H1 (cell line): ENCODE data around the gene LPO. TPM values are rescaled to one million over a fixed set of nuclear protein-coding genes. Genes with fewer than 3 reads are reported as not detected.

Experiments used
- CTCF ChIA-PET: fragments of 300-600 bp; sonication (Branson Sonifier 250); formaldehyde crosslinking; loops from one replicate; lab custom pipeline; 2021; ENCODE audit not compliant: partially characterized antibody; lab: Charles Lee
- POLR2A ChIA-PET: fragments of 300-600 bp; sonication (Branson Sonifier 250); formaldehyde crosslinking; loops from one replicate; lab custom pipeline; 2021; ENCODE audit warnings: inconsistent platforms; ENCODE audit not compliant: partially characterized antibody; lab: Charles Lee
- DNase-seq, 2 experiments: peaks; one replicate each; pipeline versions ENCODE4 v3.0.0 to v3.0.0-alpha.2; 2010 to 2022; ENCODE audit warnings: low spot score in 2 of 2, low read depth in 1 of 2, mixed read lengths in 1 of 2
- FAIRE-seq: peaks from 2 replicates; lab custom pipeline; 2011; peaks lifted over from hg19 to GRCh38; lab: Jason Lieb, UNC
- H2AFZ ChIP-seq: 2 replicates; pipeline ENCODE4 v1.8.1; 2012; ENCODE audit warnings: low read length, inconsistent platforms
- H2AK5ac ChIP-seq: 2 replicates; pipeline ENCODE4 v1.6.1; 2013; ENCODE audit warnings: low read depth, low read length
- H2BK120ac ChIP-seq: replicated peaks from 2 replicates; pipeline ENCODE3; 2013; ENCODE audit warnings: low read depth, low read length, inconsistent platforms
- H2BK12ac ChIP-seq: 2 replicates; pipeline ENCODE4 v1.6.1; 2013; ENCODE audit warnings: low read depth, low read length
- H2BK15ac ChIP-seq: 2 replicates; pipeline ENCODE4 v1.6.1; 2013; ENCODE audit warnings: low read length
- H2BK20ac ChIP-seq: 2 replicates; pipeline ENCODE4 v1.6.1; 2013; ENCODE audit warnings: low read length
- H2BK5ac ChIP-seq: 2 replicates; pipeline ENCODE4 v1.6.1; 2013; ENCODE audit warnings: low read depth, low read length
- H3K14ac ChIP-seq: 2 replicates; pipeline ENCODE4 v1.6.1; 2013; ENCODE audit warnings: inconsistent platforms; ENCODE audit not compliant: insufficient read length
- H3K18ac ChIP-seq: 2 replicates; pipeline ENCODE4 v1.6.1; 2013; ENCODE audit warnings: low read length; ENCODE audit errors: extremely low read depth
- H3K23ac ChIP-seq: 2 replicates; pipeline ENCODE4 v1.6.1; 2013; ENCODE audit warnings: inconsistent platforms; ENCODE audit not compliant: insufficient read length
- H3K23me2 ChIP-seq: 2 replicates; pipeline ENCODE4 v1.6.1; 2013; ENCODE audit warnings: low read depth, low read length
- H3K27ac ChIP-seq: 2 replicates; pipeline ENCODE4 v1.6.1; 2011; ENCODE audit warnings: low read depth, low read length, inconsistent platforms
- H3K27me3 ChIP-seq, 4 experiments: replicated peaks in 1 of 4; 1 replicate in 1 of 4; 2 replicates in 3 of 4; pipeline versions ENCODE4 v1.6.1 to v1.8.1; 2011 to 2013; ENCODE audit warnings: low read length in 3 of 4, mild to moderate bottlenecking in 3 of 4, inconsistent platforms in 2 of 4, mixed read lengths in 2 of 4, moderate library complexity in 1 of 4; ENCODE audit not compliant: control insufficient read depth in 3 of 4, insufficient read depth in 3 of 4; ENCODE audit errors: extremely low read depth in 1 of 4
- H3K36me3 ChIP-seq, 4 experiments: 2 replicates each; pipeline versions ENCODE4 v1.6.1 to v1.8.1; 2011 to 2013; ENCODE audit warnings: mild to moderate bottlenecking in 4 of 4, low read length in 3 of 4, moderate library complexity in 2 of 4, control low read depth in 1 of 4, inconsistent platforms in 1 of 4; ENCODE audit not compliant: insufficient read depth in 4 of 4, control insufficient read depth in 2 of 4
- H3K4ac ChIP-seq: replicated peaks from 2 replicates; pipeline ENCODE3; 2013; ENCODE audit warnings: low read length, low read depth, mixed read lengths, inconsistent platforms; ENCODE audit not compliant: insufficient read length
- H3K4me1 ChIP-seq, 4 experiments: replicated peaks in 1 of 4; 1 replicate in 1 of 4; 2 replicates in 3 of 4; pipeline versions ENCODE4 v1.6.1 to v1.8.1; 2011 to 2013; ENCODE audit warnings: low read length in 3 of 4, inconsistent platforms in 2 of 4, mixed read lengths in 1 of 4; ENCODE audit not compliant: insufficient read depth in 4 of 4, control insufficient read depth in 3 of 4
- H3K4me2 ChIP-seq, 2 experiments: 2 replicates each; pipeline versions ENCODE4 v1.6.1 to v1.8.1; 2011 to 2013; ENCODE audit warnings: low read depth in 2 of 2, low read length in 2 of 2, control low read depth in 1 of 2, inconsistent platforms in 1 of 2, mild to moderate bottlenecking in 1 of 2; ENCODE audit not compliant: insufficient read depth in 1 of 2
- H3K4me3 ChIP-seq, 4 experiments: fragments of 200-600, 300-600 bp in 1 of 4; sonication (generic), shearing (Covaris generic), sonication (Bioruptor Twin) in 1 of 4; 2 replicates each; pipeline versions ENCODE4 v1.5.1 to v1.8.1; 2011 to 2016; ENCODE audit warnings: low read length in 4 of 4, low read depth in 3 of 4, control low read depth in 2 of 4, inconsistent platforms in 2 of 4, mild to moderate bottlenecking in 2 of 4, mixed read lengths in 1 of 4, moderate library complexity in 1 of 4; ENCODE audit not compliant: insufficient read depth in 2 of 4; ENCODE audit errors: extremely low read depth in 1 of 4
- H3K56ac ChIP-seq: replicated peaks from 2 replicates; pipeline ENCODE3; 2013; ENCODE audit warnings: low read depth, mild to moderate bottlenecking, mixed read lengths, low read length, inconsistent platforms; ENCODE audit not compliant: insufficient read length
- H3K79me1 ChIP-seq: 2 replicates; pipeline ENCODE4 v1.6.1; 2013; ENCODE audit warnings: low read depth, low read length, control low read depth
- H3K79me2 ChIP-seq, 2 experiments: 2 replicates each; pipeline versions ENCODE4 v1.6.1 to v1.8.1; 2012 to 2013; ENCODE audit warnings: low read length in 2 of 2, mild to moderate bottlenecking in 2 of 2, inconsistent platforms in 1 of 2; ENCODE audit not compliant: insufficient read depth in 2 of 2, control insufficient read depth in 1 of 2
- H3K9ac ChIP-seq, 4 experiments: replicated peaks in 1 of 4; 1 replicate in 1 of 4; 2 replicates in 3 of 4; pipeline versions ENCODE4 v1.6.1 to v1.8.1; 2011 to 2013; ENCODE audit warnings: low read depth in 3 of 4, low read length in 3 of 4, control low read depth in 2 of 4, mild to moderate bottlenecking in 2 of 4, moderate library complexity in 2 of 4, inconsistent platforms in 1 of 4; ENCODE audit errors: extremely low read depth in 1 of 4
- H3K9me3 ChIP-seq, 2 experiments: 2 replicates each; pipeline versions ENCODE4 v1.6.1 to v1.8.1; 2012 to 2013; ENCODE audit warnings: mild to moderate bottlenecking in 2 of 2, moderate library complexity in 2 of 2, control low read depth in 1 of 2, inconsistent platforms in 1 of 2, low read depth in 1 of 2, low read length in 1 of 2, mixed read lengths in 1 of 2; ENCODE audit not compliant: insufficient read depth in 2 of 2
- H4K20me1 ChIP-seq, 2 experiments: replicated peaks in 1 of 2; 2 replicates each; pipeline versions ENCODE3 to v1.8.1; 2011 to 2013; ENCODE audit warnings: inconsistent platforms in 2 of 2, low read length in 2 of 2, mild to moderate bottlenecking in 1 of 2; ENCODE audit not compliant: insufficient read depth in 2 of 2, control insufficient read depth in 1 of 2
- H4K5ac ChIP-seq: 2 replicates; pipeline ENCODE4 v1.6.1; 2013; ENCODE audit warnings: low read length, low read depth, mixed read lengths, inconsistent platforms; ENCODE audit not compliant: insufficient read length
- H4K8ac ChIP-seq: 2 replicates; pipeline ENCODE4 v1.8.0; 2013; ENCODE audit warnings: mild to moderate bottlenecking, moderate library complexity, low read length, inconsistent platforms; ENCODE audit not compliant: insufficient read depth; ENCODE audit errors: extremely low read depth
- H4K91ac ChIP-seq: replicated peaks from 2 replicates; pipeline ENCODE3; 2013; ENCODE audit warnings: low read length, mixed read lengths, inconsistent platforms; ENCODE audit not compliant: insufficient read length
- CBX5 ChIP-seq: fragments of 300-800, 300-1000 bp; sonication (generic); IDR thresholded peaks from 2 replicates; pipeline ENCODE4 v1.7.1; 2016; ENCODE audit warnings: antibody characterized with exemption, low read length, low read depth
- CTBP2 ChIP-seq: IDR thresholded peaks from 2 replicates; pipeline ENCODE4 v1.7.0; 2011; ENCODE audit warnings: borderline replicate concordance, mild to moderate bottlenecking, moderate library complexity, mixed read lengths, low read length; ENCODE audit not compliant: insufficient read depth, insufficient read length
- EP300 ChIP-seq, 2 experiments: IDR thresholded peaks; 1 replicate in 1 of 2; 2 replicates in 1 of 2; pipeline ENCODE4 v1.6.1; 2011 to 2012; ENCODE audit warnings: low read depth in 2 of 2, low read length in 2 of 2, mild to moderate bottlenecking in 2 of 2, borderline replicate concordance in 1 of 2, inconsistent platforms in 1 of 2, moderate library complexity in 1 of 2
- EZH2 ChIP-seq: fragments of 200-600 bp; sonication (generic); IDR thresholded peaks from 2 replicates; pipeline ENCODE4 v1.7.1; 2012; ENCODE audit warnings: low read depth, mild to moderate bottlenecking, moderate library complexity, low read length, inconsistent platforms; ENCODE audit not compliant: severe bottlenecking
- GTF2F1 ChIP-seq: IDR thresholded peaks from 2 replicates; pipeline ENCODE4 v1.6.1; 2012; ENCODE audit warnings: low read depth, low read length, improper control_type of control experiment, borderline replicate concordance
- HDAC6 ChIP-seq: IDR thresholded peaks from one replicate; pipeline ENCODE4 v1.7.1; 2012; ENCODE audit warnings: low read depth, mild to moderate bottlenecking, inconsistent platforms, low read length, moderate library complexity
- NRF1 ChIP-seq: IDR thresholded peaks from 2 replicates; pipeline ENCODE4 v1.6.1; 2011; ENCODE audit warnings: mild to moderate bottlenecking, low read depth, low read length, improper control_type of control experiment
- RBBP5 ChIP-seq: IDR thresholded peaks from 2 replicates; pipeline ENCODE4 v1.7.1; 2012; ENCODE audit warnings: low read depth, mild to moderate bottlenecking, inconsistent platforms, low read length, moderate library complexity, borderline replicate concordance
- RFX5 ChIP-seq: IDR thresholded peaks from 2 replicates; pipeline ENCODE4 v1.6.1; 2011; ENCODE audit warnings: low read depth, low read length, improper control_type of control experiment, borderline replicate concordance
- SAP30 ChIP-seq: fragments of 300-600 bp; sonication (generic); IDR thresholded peaks from 2 replicates; pipeline ENCODE4 v1.7.1; 2012; ENCODE audit warnings: low read length, moderate library complexity, mild to moderate bottlenecking, inconsistent platforms; ENCODE audit not compliant: insufficient read depth, insufficient replicate concordance
- SIN3A ChIP-seq, 2 experiments: IDR thresholded peaks in 1 of 2; conservative IDR thresholded peaks in 1 of 2; 2 replicates each; pipeline ENCODE4 v1.6.1; 2011 to 2012; ENCODE audit warnings: low read length in 2 of 2, improper control_type of control experiment in 1 of 2, low read depth in 1 of 2, mild to moderate bottlenecking in 1 of 2
- SIX5 ChIP-seq: IDR thresholded peaks from 2 replicates; pipeline ENCODE4 v1.6.1; 2011; ENCODE audit warnings: mild to moderate bottlenecking, low read depth, low read length
- YY1 ChIP-seq: IDR thresholded peaks from 2 replicates; pipeline ENCODE4 v1.6.1; 2011; ENCODE audit warnings: low read depth, mild to moderate bottlenecking, low read length
- WGBS, 2 experiments: shearing (Covaris generic) in 1 of 2; methylation state at CpG; one replicate each; pipeline versions ENCODE4 v1.1.6 to v1.1.7; 2013 to 2015; ENCODE audit warnings: low lambda C conversion rate in 2 of 2, mixed read lengths in 2 of 2, inconsistent platforms in 1 of 2, low coverage in 1 of 2, missing lambda C conversion rate in 1 of 2; ENCODE audit not compliant: insufficient replicate concordance in 2 of 2, insufficient coverage in 1 of 2, insufficient read length in 1 of 2; ENCODE audit errors: extremely low coverage in 1 of 2, missing lambda C conversion rate in 1 of 2; 5-methylcytosine and 5-hydroxymethylcytosine counted together
- polyA plus RNA-seq, 7 experiments: library from polyadenylated mRNA; depleted of rRNA in 3 of 7; stranded (reverse) in 5 of 7; unstranded in 2 of 7; fragments of >200 nt in 5 of 7; fragments of 200-250 nt in 2 of 7; gene quantifications; 1 replicate in 5 of 7; 2 replicates in 1 of 7; 4 replicates in 1 of 7; pipeline versions ENCODE4 v1.2.1 to v1.2.3, GENCODE V29; 2011 to 2013; ENCODE audit warnings: missing spikeins in 2 of 7, mixed read lengths in 2 of 7
- total RNA-seq: library from RNA; stranded (reverse); fragmentation: NEBNext Ultra II Directional; extraction: Animal tissue kit (Norgen Biotek cat#: 25700); gene quantifications from 2 replicates; pipeline ENCODE4 v1.2.1, GENCODE V29; 2021

Gene LPO
- total and polyA plus RNA-seq, 2 of the 8 experiments (the other 6 are each of a cell fraction or from before 2014, with no cell fraction given), result 0.38 to 0.52 TPM

- no peaks in the 10 kb centered on the region for H3K79me1 ChIP-seq
- H3K23me2 ChIP-seq, result peaks cover 5% of the 10 kb centered on the region; the same call in 1 of the 2 replicates
- no peak for FAIRE-seq
- H3K4ac ChIP-seq, result no peak overlapping the region
- no peak overlapping the region for H2AK5ac ChIP-seq
- H3K56ac ChIP-seq, result no peak overlapping the region
- no peak overlapping the region for H2BK120ac ChIP-seq
- no peak overlapping the region for H3K4me2 ChIP-seq
- H3K27me3 ChIP-seq, result peaks cover 30 to 55% (median 42%) of the 10 kb centered on the region in 4 experiments
- H3K4me1 ChIP-seq, result peaks cover 0 to 4% (median 0%) of the 10 kb centered on the region in 4 experiments; a peak in 4 of 7 replicates
- no peak overlapping the region for H2BK5ac ChIP-seq
- whole genome bisulfite sequencing, 2 experiments, result 73 to 100% methylated on average over 1 to 3 of the region's 3 CpGs
- H3K18ac ChIP-seq, result no peak overlapping the region
- H3K9ac ChIP-seq, result no peak overlapping the region
- peaks cover 8% of the 10 kb centered on the region in 2 experiments; a peak in 3 of 4 replicates for H3K9me3 ChIP-seq
- H3K4me3 ChIP-seq, result no peak overlapping the region
- no peak overlapping the region for H2BK12ac ChIP-seq
- H4K5ac ChIP-seq, result no peak overlapping the region
- ChIA-PET POLR2A (no interaction called here), CTCF (interaction anchor here (1.6 to 2.0 kb wide), 4 partner anchors 10 to 27 kb away, joined by 3 to 6 read pairs (median 5); partner anchors contain the start of genes LPO and MPO)
- no peak overlapping the region for H4K8ac ChIP-seq
- H2BK15ac ChIP-seq, result no peak overlapping the region
- no peak overlapping the region for H3K27ac ChIP-seq
- DNase-seq, result no peak
- H4K91ac ChIP-seq, result no peak overlapping the region
- no peak overlapping the region for H2AFZ ChIP-seq
- no peaks in the 10 kb centered on the region for H3K36me3 ChIP-seq
- no peaks in the 10 kb centered on the region for H4K20me1 ChIP-seq
- H3K79me2 ChIP-seq, result no peaks in the 10 kb centered on the region
- H3K23ac ChIP-seq, result no peak overlapping the region
- H2BK20ac ChIP-seq, result no peak overlapping the region
- H3K14ac ChIP-seq, result no peak overlapping the region
- no peak for TF ChIP-seq SIX5
- no peak for TF ChIP-seq GTF2F1
- no peak for TF ChIP-seq CBX5
- no peak for TF ChIP-seq SAP30
- TF ChIP-seq RFX5, result no peak
- no peak for TF ChIP-seq NRF1
- no peak for TF ChIP-seq EP300 (IDR thresholded peaks at IDR 0.05; ENCODE audit: borderline replicate concordance in 1 of 2, low read depth in 2 of 2, low read length in 2 of 2)
- TF ChIP-seq SIN3A (conservative IDR thresholded peaks at IDR 0.05 in 1 of 2, IDR thresholded peaks at IDR 0.05 in 1 of 2; ENCODE audit: low read depth in 1 of 2, low read length in 2 of 2), result no peak
- no peak for TF ChIP-seq EZH2
- TF ChIP-seq YY1, result no peak
- TF ChIP-seq RBBP5, result no peak
- TF ChIP-seq CTBP2, result no peak
- TF ChIP-seq HDAC6, result no peak
These were observed 14.7 kb downstream of the LPO start for GRCh38 chr17:58253082-58253481.
